Measurements from ENCODE around the gene PRMT9.

- no peak for TF ChIP-seq CTCF (IDR thresholded peaks at IDR 0.05)
- TF ChIP-seq POLR2A (IDR thresholded peaks at IDR 0.05), result no peak
Measured at GRCh38 chr4:147639388-147639787, 44.6 kb downstream of the PRMT9 start.
